H9 (cell line): ENCODE data around the gene ACVR1B. TPM values are rescaled to one million over a fixed set of nuclear protein-coding genes. Genes with fewer than 3 reads are reported as not detected.

Source experiments
- DNase-seq: peaks from one replicate; pipeline ENCODE4 v3.0.0-alpha.2; 2017
- H2AFZ ChIP-seq: one replicate; pipeline ENCODE4 v1.6.1; 2013; ENCODE audit warnings: mild to moderate bottlenecking, low read length, control low read depth, moderate library complexity
- H2AK5ac ChIP-seq: 2 replicates; pipeline ENCODE4 v1.6.1; 2013; ENCODE audit warnings: low read length, control low read depth, mixed read lengths; ENCODE audit not compliant: insufficient read length
- H2BK120ac ChIP-seq: one replicate; pipeline ENCODE4 v1.6.1; 2013; ENCODE audit warnings: low read depth, mild to moderate bottlenecking, low read length, control low read depth, inconsistent platforms; ENCODE audit not compliant: poor library complexity, severe bottlenecking
- H2BK12ac ChIP-seq: 2 replicates; pipeline ENCODE4 v1.6.1; 2013; ENCODE audit warnings: low read length, control low read depth, mixed read lengths, low read depth; ENCODE audit not compliant: insufficient read length
- H2BK15ac ChIP-seq: 2 replicates; pipeline ENCODE4 v1.6.1; 2013; ENCODE audit warnings: low read depth, low read length, control low read depth
- H2BK20ac ChIP-seq: one replicate; pipeline ENCODE4 v1.6.1; 2013; ENCODE audit warnings: low read depth, mild to moderate bottlenecking, low read length, control low read depth, inconsistent platforms; ENCODE audit not compliant: poor library complexity, severe bottlenecking
- H2BK5ac ChIP-seq: 2 replicates; pipeline ENCODE4 v1.6.1; 2013; ENCODE audit warnings: low read length, control low read depth, mixed read lengths; ENCODE audit not compliant: insufficient read length
- H3K14ac ChIP-seq: 2 replicates; pipeline ENCODE4 v1.6.1; 2013; ENCODE audit warnings: low read length, control low read depth; ENCODE audit not compliant: insufficient read depth
- H3K18ac ChIP-seq: 2 replicates; pipeline ENCODE4 v1.6.1; 2013; ENCODE audit warnings: low read depth, mild to moderate bottlenecking, mixed read lengths, low read length, control low read depth; ENCODE audit not compliant: insufficient read length
- H3K23ac ChIP-seq: 2 replicates; pipeline ENCODE4 v1.6.1; 2013; ENCODE audit warnings: low read length, control low read depth, mixed read lengths, low read depth; ENCODE audit not compliant: insufficient read length
- H3K23me2 ChIP-seq: 2 replicates; pipeline ENCODE4 v1.6.1; 2013; ENCODE audit warnings: low read depth, mild to moderate bottlenecking, mixed read lengths, low read length, control low read depth; ENCODE audit not compliant: insufficient read length, poor library complexity, severe bottlenecking
- H3K27ac ChIP-seq: 2 replicates; pipeline ENCODE4 v1.5.1; 2013; ENCODE audit warnings: low read length, control low read depth, mixed read lengths, low read depth; ENCODE audit not compliant: insufficient read length
- H3K27me3 ChIP-seq: 2 replicates; pipeline ENCODE4 v1.6.1; 2013; ENCODE audit warnings: low read length, control low read depth, inconsistent platforms; ENCODE audit not compliant: insufficient read depth
- H3K4ac ChIP-seq: 2 replicates; pipeline ENCODE4 v1.6.1; 2013; ENCODE audit warnings: low read depth, mild to moderate bottlenecking, control low read depth, inconsistent platforms, low read length, moderate library complexity
- H3K4me1 ChIP-seq: 2 replicates; pipeline ENCODE4 v1.6.1; 2013; ENCODE audit warnings: low read length, control low read depth, inconsistent platforms; ENCODE audit not compliant: insufficient read depth
- H3K4me2 ChIP-seq: 2 replicates; pipeline ENCODE4 v1.6.1; 2013; ENCODE audit warnings: low read length, control low read depth, mixed read lengths; ENCODE audit not compliant: insufficient read length, insufficient read depth
- H3K56ac ChIP-seq: 2 replicates; pipeline ENCODE4 v1.6.1; 2013; ENCODE audit warnings: low read depth, mild to moderate bottlenecking, mixed read lengths, low read length, control low read depth; ENCODE audit not compliant: insufficient read length
- H3K79me1 ChIP-seq: 2 replicates; pipeline ENCODE4 v1.6.1; 2013; ENCODE audit warnings: low read depth, mild to moderate bottlenecking, moderate library complexity, low read length, control low read depth, inconsistent platforms; ENCODE audit not compliant: insufficient read depth, poor library complexity, severe bottlenecking
- H3K79me2 ChIP-seq: 2 replicates; pipeline ENCODE4 v1.6.1; 2013; ENCODE audit warnings: low read length, control low read depth, inconsistent platforms; ENCODE audit not compliant: insufficient read depth
- H3K9ac ChIP-seq: 2 replicates; pipeline ENCODE4 v1.6.1; 2013; ENCODE audit warnings: low read length, control low read depth, mixed read lengths; ENCODE audit not compliant: insufficient read length; ENCODE audit errors: extremely low read depth
- H3K9me3 ChIP-seq: one replicate; pipeline ENCODE4 v1.6.1; 2013; ENCODE audit warnings: low read depth, low read length, inconsistent platforms; ENCODE audit not compliant: control insufficient read depth
- H3T11ph ChIP-seq: one replicate; pipeline ENCODE4 v1.6.1; 2013; ENCODE audit warnings: mild to moderate bottlenecking, low read length, control low read depth, inconsistent platforms
- H4K20me1 ChIP-seq: one replicate; pipeline ENCODE4 v1.6.1; 2013; ENCODE audit not compliant: control insufficient read depth, insufficient read length, insufficient read depth
- H4K5ac ChIP-seq: 2 replicates; pipeline ENCODE4 v1.6.1; 2013; ENCODE audit warnings: low read depth, mild to moderate bottlenecking, mixed read lengths, low read length, control low read depth; ENCODE audit not compliant: insufficient read length
- H4K8ac ChIP-seq: replicated peaks from 2 replicates; pipeline ENCODE4 v1.6.1; 2013; ENCODE audit warnings: low read length, control low read depth, mixed read lengths, low read depth; ENCODE audit not compliant: insufficient read length
- H4K91ac ChIP-seq: 2 replicates; pipeline ENCODE4 v1.6.1; 2013; ENCODE audit warnings: low read depth, mild to moderate bottlenecking, moderate library complexity, mixed read lengths, low read length, control low read depth; ENCODE audit not compliant: insufficient read length
- H3K27ac Mint-ChIP-seq, 3 experiments: 2 replicates in 2 of 3; 3 replicates in 1 of 3; pipeline ENCODE4 v1.8.0; 2020 to 2021; ENCODE audit warnings: mixed read lengths in 3 of 3, mild to moderate bottlenecking in 1 of 3, moderate library complexity in 1 of 3
- H3K27me3 Mint-ChIP-seq: 2 replicates; pipeline ENCODE4 v1.8.0; 2021; ENCODE audit warnings: low read depth, mild to moderate bottlenecking, moderate library complexity, mixed read lengths
- H3K36me3 Mint-ChIP-seq, 3 experiments: 2 replicates in 2 of 3; 3 replicates in 1 of 3; pipeline ENCODE4 v1.8.0; 2020 to 2021; ENCODE audit warnings: low read depth in 3 of 3, mixed read lengths in 3 of 3; ENCODE audit not compliant: insufficient read depth in 1 of 3
- H3K4me1 Mint-ChIP-seq, 2 experiments: 2 replicates each; pipeline ENCODE4 v1.8.0; 2020; ENCODE audit warnings: mixed read lengths in 2 of 2
- H3K4me3 Mint-ChIP-seq, 2 experiments: 2 replicates in 1 of 2; 3 replicates in 1 of 2; pipeline ENCODE4 v1.8.0; 2020 to 2021; ENCODE audit warnings: mild to moderate bottlenecking in 2 of 2, mixed read lengths in 2 of 2, moderate library complexity in 1 of 2
- H3K9me3 Mint-ChIP-seq, 2 experiments: 2 replicates in 1 of 2; 3 replicates in 1 of 2; pipeline ENCODE4 v1.8.0; 2020; ENCODE audit warnings: mild to moderate bottlenecking in 2 of 2, mixed read lengths in 2 of 2, moderate library complexity in 1 of 2
- WGBS: extraction: QIAGEN DNeasy Blood & Tissue Kit; methylation state at CpG from one replicate; pipeline ENCODE4 v1.1.7; 2013; ENCODE audit warnings: missing lambda C conversion rate, low lambda C conversion rate, mixed read lengths; ENCODE audit not compliant: insufficient read length; ENCODE audit errors: extremely low coverage; 5-methylcytosine and 5-hydroxymethylcytosine counted together
- total RNA-seq: library from RNA; stranded (reverse); gene quantifications from 2 replicates; pipeline ENCODE4 v1.2.1, GENCODE V29; 2021
- TF ChIP-seq, protein P1 (sequence below): fragments of 200-600 bp; sonication (generic); conservative IDR thresholded peaks from 3 replicates; pipeline ENCODE4 v1.8.0; 2021; ENCODE audit warnings: antibody characterized with exemption, mild to moderate bottlenecking

Gene ACVR1B
- total RNA-seq, 1 experiment from 2014 or later = 16.3 TPM

DNA sequence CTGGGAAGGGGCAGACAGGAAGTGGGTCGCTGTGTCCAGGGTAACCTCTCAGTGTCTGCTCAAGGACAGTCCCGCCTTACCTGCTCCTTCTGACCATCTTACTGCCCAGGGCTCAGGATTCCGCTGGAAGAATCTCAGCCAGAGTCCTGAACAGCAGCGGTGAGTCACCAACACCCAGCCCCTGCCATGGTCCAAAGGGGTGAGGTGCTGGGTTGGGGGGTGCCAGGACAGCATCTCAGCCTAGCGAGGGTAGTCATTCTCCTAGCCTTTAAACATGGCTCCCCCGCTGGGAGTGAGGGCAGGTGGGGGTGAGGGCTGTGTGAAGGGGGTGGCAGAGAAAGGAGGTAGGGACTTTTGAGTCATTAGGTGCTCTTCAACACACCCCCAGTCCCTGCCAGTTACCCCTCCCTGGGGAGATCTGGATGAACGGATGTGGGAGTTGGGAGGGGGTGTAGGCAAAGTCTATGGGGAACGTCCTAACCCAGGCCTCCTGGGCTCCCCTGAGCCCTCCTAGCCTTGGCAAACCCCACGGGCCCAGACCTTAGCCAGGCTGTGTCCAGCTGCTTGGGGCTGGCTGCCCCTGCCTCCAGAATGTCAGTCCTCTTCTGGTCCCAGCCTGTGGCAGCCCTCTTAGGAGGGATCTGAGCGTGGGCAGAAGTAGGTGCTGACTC is 57.7 kb downstream of the ACVR1B start:
- H3K27ac Mint-ChIP-seq = no peak overlapping the region
- Histone ChIP-seq H3K4me2 (no peak overlapping the region), H3K56ac (no peak overlapping the region), H2BK12ac (no peak overlapping the region), H3K9ac (no peak overlapping the region), H4K8ac (no peak overlapping the region), H3K27me3 (peaks cover 17% of the 10 kb centered on the region), H3K4me1 (peaks cover 5% of the 10 kb centered on the region; the same call in 1 of the 2 replicates), H2BK15ac (no peak overlapping the region), H3K79me1 (no peaks in the 10 kb centered on the region), H4K5ac (no peak overlapping the region), H3K18ac (no peak overlapping the region), H2BK5ac (no peak overlapping the region), H2AK5ac (no peak overlapping the region), H3K27ac (no peak overlapping the region), H2BK120ac (no peak overlapping the region), H3K4ac (no peak overlapping the region), H3K23ac (no peak overlapping the region), H3K79me2 (no peaks in the 10 kb centered on the region), H3K23me2 (peaks cover 7% of the 10 kb centered on the region), H4K20me1 (no peaks in the 10 kb centered on the region), H2AFZ (no peak overlapping the region), H3K9me3 (no peaks in the 10 kb centered on the region), H3K14ac (no peak overlapping the region), H2BK20ac (no peak overlapping the region), H4K91ac (no peak overlapping the region), H3T11ph (no peak overlapping the region)
- peaks cover 81% of the 10 kb centered on the region for H3K27me3 Mint-ChIP-seq
- peaks cover 33 to 52% of the 10 kb centered on the region in 2 experiments for H3K4me1 Mint-ChIP-seq
- no peaks in the 10 kb centered on the region; a peak in 2 of 5 replicates for H3K9me3 Mint-ChIP-seq
- no CpG with 5 or more reads among the region's 10 CpGs for WGBS
- H3K4me3 Mint-ChIP-seq = no peak overlapping the region
- TF ChIP-seq, protein P1, sequence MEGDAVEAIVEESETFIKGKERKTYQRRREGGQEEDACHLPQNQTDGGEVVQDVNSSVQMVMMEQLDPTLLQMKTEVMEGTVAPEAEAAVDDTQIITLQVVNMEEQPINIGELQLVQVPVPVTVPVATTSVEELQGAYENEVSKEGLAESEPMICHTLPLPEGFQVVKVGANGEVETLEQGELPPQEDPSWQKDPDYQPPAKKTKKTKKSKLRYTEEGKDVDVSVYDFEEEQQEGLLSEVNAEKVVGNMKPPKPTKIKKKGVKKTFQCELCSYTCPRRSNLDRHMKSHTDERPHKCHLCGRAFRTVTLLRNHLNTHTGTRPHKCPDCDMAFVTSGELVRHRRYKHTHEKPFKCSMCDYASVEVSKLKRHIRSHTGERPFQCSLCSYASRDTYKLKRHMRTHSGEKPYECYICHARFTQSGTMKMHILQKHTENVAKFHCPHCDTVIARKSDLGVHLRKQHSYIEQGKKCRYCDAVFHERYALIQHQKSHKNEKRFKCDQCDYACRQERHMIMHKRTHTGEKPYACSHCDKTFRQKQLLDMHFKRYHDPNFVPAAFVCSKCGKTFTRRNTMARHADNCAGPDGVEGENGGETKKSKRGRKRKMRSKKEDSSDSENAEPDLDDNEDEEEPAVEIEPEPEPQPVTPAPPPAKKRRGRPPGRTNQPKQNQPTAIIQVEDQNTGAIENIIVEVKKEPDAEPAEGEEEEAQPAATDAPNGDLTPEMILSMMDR = no peak
- DNase-seq = no peak
- H3K36me3 Mint-ChIP-seq = peaks cover 0 to 14% (median 14%) of the 10 kb centered on the region in 3 experiments; a peak in 4 of 7 replicates
